NCI-H446 treated with DMSO at 0.1 percent for 48 hours (cell line): ENCODE data around the gene MYBPC1.

Source experiments
- DNase-seq: peaks from one replicate; lab custom pipeline; 2025; lab: John Stamatoyannopoulos, UW

MYBPC1 gene

DNA sequence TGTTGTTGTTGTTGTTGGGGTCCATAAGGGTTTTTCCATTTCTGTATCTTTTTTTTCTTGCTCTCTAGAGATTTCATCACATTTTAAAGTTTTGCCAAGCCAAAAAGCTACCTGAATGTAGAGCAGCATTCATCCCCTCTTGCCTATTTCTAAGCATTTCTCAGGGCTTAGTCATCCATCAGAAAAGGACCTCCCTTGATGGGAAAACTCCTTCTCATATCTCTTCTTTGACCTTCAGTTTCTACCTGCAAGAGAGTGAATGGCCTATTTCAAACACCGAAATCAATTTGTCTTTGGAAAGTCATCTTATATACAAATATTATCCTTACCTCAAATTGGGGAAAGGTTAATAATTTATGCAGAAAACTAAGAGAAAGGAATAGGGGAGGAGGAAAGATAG, 4.5 kb downstream of the MYBPC1 start:
- no peak for DNase-seq

DNA sequence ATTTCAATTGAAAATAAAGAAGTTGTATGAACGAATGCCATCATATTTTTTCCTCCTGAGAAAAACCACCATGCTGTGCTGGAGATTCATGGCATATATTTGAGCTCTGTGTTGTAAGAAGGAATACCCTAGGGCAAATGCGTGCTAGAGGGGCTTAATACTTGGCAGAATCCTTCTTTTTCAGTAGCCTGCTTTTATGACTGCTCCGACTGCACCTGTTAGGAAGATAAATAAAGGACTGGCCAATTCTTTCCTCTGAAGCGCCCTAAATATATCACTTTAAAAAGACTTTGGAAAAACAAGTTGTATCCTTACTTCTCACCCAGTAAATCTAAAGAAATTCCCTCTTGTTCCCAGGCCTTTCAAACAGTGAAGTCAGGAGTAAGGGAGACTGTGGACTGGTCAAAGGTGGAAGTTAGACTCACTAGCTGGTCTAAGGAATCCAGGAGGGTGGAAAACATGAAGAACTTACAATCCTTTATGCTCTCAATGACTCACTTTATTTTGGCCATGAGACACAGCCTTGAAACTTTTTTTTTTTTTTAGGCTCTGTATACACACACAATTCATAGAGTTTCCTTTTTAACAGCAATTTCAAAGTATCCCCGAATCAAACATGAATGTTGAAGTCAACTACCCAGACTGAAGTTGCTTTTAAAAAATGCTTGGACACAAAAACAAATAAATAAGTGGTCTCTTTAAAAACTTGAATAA, 5.2 kb downstream of the MYBPC1 start:
- DNase-seq, result no peak

DNA sequence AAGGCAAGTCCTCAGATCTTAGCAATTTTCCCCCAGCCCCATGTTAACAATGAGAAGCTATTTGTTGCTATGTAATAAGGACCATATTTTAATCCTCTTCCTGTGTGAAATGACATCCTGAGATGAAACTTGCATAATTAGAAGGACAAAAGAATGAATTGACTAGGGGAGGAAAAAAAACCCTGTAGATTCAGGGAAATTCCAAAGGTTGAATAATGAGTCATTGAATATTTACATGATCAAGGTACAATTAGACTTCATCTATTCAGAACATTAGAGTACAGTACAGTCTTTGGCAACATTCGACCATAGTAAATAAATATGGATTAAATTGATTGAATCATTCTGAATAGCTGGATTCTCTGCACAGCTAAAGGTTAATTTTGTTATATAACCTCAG, 9.4 kb downstream of the MYBPC1 start:
- DNase-seq, result no peak

DNA sequence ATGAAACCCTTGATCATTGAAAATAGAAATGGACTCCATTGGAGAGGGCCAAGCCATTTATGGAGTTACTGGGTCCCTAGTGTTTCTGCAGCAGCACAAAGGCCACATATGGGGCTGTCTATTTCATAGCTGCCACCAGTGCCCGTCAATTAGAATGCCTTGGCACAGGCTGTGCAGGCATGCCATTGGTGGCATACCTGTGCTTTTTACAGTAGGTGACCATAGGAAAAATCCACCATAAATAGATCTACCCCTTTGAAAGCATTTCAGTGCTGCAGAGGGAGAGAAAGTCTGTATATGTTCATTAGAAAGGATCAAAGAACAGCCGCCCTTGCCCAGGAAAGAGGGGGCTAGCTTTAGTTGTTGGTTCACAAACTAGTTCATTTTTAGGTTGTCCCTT, 13.1 kb downstream of the MYBPC1 start:
- DNase-seq, result no peak

DNA sequence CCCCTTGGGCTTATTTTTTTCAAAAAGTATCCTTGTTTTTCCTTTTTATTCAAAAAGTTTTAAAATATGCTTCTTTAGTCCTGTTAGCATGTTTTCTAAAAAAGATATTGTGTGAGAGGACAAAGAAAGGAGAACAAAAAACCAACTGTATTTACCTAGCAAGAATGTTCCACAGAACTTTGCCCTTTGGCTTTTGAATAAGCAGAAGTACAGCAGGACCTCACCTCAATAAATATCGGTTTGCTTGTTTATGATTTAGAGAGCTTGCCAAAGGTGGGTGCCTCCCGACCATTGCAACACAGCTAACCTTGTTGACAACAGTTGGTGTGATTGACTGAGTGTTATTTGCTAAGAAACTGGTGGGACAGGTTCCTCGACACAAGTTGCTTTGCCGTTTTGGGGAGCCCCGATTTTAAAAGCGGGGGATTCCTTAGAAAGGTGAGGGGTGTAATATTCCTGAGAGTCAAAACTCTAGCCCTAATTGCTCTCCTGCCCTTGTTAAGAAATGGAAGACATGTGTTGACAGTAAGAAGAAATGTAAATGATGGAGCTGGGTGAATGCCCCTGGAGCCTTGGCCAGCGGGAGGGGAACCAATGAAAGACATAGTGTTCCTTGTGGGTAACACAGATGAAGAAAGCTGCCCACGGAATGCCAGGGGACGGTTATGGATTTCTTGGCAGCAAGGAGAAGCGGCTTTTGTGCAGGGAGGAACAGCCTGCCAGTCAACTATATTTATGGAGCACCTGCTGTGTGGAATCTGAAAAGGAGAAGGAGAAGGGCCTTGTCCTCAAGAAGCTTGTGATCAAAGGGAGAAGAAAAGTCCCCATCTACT, 13.7 kb downstream of the MYBPC1 start:
- no peak for DNase-seq

DNA sequence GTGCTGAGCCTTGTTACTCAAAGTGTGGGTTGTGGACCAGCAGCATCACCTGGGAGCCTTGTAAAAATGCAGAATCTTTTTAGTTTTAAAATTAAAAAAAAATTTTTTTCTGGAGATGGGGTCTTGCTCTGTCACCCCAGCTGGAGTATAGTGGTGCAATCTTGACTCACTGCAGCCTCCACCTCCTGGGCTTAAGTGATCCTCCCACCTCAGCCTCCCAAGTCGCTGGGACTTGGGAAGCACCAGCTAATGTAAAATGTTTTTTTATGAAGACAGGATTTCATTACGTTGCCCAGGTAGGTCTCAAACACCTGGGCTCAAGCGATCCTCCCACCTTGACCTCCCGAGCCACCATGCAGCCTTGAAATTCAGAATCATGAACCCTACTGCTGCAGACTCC, 14.4 kb downstream of the MYBPC1 start:
- no peak for DNase-seq

DNA sequence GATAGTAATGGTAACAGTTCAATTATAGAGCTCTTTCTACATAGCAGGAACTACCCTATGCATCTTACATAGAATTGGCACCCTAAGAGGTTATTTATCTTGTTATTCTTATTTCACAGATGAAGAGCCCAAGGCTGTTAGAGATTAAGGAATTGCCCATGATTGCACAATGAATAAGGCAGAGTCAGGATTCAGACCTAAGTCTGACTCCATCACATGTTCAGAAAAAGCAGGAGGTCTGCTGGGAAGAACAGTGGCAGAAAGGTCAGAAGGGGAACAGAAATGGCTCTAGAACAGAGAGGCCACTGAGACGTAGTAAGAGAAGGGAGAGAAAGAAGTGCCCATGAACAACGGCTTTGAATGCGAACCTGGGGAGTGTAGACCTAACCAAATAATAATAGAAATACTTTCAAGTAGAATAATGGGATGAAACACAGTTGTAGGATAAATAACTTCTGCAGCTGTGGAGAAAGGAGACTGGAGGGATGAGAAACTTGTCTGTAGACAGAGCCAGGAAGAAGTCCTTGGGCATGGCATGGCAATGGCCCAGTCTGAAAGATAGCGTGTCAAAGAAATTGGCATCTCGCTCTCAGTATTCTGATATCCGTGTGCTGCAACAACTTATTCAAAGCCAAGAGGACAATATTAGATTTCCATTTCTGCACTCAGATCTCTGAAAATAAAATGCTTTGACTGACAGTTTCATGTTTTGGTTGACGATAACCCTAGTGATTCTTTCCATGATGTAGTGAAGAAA, 17.6 kb downstream of the MYBPC1 start:
- no peak for DNase-seq

DNA sequence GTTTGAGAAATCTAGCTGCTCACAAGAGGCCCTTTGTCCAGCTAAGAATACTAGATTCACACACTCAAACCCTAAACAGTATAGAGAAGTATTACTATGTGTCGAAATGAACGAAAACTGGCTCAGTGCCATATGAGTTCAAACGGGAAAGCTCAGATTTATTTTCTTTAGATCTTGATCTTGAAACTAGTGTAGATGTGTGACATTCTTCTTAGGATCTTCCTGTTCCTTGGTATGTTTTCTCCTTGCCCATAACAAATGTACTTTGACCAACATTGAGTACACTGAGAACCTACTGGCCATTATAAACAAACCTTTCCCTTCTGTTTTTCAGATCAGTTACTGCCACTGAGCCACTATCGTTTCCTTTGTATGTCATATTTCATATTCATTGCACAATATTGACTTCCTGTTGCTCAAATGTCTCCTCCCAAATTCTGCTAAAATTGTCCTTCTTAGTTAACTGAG, 21.3 kb downstream of the MYBPC1 start:
- no peak for DNase-seq

DNA sequence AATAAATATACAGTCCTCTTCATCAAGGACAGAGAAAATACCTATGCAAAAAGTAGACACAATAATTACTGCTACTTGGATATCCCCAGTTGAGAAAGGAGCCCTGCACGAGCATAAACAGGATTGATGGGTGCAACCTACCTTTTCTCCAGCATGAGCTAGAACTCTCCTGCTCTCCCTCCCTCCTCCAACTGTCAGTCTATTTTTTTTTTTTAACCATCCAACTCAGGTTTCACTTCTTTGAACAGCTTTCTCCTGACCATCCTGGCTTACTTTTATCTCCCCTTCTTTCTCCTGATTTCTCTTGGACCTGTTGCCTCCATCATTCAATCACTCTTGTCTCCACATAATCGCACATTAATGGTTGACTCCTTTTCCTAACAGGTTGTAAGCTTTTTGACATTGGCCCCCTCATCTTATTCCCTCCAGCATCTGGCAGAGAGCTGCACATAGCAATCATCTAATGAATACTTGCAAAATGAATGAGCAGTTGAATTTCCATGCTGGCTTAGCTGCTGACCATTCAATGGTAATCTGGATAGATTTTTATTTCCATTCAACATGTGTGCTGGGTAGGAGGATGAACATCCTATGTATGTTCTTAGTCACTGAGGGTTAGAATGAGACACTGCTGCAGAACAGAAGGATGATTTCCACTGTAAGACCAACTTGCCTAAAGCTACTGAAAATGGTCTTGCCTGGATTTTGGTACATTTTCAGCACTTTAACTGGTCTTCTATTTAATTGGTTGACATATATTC, 24.4 kb downstream of the MYBPC1 start:
- DNase-seq, result peak; percentile 63

DNA sequence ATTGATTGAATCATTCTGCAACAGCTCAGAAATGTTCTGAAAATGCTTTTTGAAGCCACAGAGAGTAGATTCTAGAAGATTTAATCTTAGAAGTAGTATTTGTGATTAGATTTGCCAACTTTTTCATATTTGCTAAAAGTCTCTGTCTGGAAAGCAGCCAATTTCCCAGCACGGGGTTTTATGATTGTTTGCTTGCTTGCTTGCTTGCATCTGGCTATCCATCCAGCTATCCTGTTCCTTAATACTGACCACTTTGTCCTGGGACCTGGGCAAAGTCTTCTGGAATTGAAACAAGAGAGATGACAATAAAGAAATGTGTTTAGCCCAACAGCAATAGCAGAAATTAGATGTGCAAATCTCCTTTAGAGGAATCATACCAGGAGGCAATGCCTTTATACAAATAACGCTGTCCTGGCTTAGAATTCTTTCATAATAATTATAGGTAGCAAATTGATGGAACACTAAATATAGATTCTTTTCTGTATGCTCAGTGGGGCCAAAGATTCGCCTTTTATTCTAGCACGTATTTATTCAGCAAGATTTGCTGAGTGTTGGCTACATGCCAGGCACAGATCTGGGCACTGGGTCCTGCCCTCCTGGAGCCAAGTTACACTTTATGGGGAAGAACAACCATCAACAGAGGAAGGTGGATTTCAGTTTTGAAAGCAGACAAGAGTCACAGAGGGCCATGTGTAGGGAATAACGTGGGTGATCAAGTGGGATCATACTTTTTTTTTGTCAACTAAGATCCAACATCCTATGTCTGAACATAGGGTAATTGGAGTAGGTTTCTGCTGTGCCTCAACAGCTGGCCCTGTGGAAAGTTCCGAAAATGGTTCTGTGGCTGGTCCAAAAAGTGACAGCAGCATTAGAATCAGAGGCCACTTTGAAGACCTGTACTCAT, 25.3 kb downstream of the MYBPC1 start:
- DNase-seq, result peak; percentile 70

DNA sequence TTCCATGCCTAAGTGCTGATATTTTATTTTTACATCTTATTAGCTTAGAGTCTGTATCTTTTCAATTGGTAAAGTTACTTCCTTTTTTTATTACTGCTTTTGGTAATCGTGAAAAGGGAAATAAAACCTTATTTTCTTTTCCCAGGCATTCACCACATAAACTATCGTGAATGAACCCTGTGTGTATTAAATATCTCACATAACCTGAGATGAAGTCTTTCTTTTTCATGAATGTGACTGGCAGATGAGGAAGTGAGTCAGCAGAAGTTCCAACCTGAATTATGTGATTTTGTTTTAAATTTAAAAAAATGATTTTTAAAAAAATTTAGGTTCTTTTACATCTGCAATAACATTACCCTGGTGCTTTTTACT, 26.0 kb downstream of the MYBPC1 start:
- no peak for DNase-seq

DNA sequence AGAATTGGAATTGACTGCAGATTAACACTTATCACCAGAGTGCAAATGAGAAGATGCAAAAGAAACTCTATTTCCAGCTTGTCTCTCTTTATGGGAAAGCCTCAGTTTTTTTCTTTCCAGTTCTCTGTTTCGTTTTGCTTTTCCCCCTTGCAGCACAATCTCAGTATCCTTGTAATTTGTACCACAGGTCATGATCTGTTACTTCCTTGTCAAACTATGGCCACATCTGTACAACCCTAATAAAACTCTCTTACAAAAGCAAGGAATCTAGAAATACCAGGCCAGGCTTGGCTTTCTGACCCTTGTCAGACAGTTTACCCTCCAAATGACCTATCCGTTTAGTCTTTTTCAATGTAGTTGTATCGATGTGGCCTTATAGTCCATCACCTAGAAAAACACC, 33.9 kb downstream of the MYBPC1 start:
- no peak for DNase-seq

DNA sequence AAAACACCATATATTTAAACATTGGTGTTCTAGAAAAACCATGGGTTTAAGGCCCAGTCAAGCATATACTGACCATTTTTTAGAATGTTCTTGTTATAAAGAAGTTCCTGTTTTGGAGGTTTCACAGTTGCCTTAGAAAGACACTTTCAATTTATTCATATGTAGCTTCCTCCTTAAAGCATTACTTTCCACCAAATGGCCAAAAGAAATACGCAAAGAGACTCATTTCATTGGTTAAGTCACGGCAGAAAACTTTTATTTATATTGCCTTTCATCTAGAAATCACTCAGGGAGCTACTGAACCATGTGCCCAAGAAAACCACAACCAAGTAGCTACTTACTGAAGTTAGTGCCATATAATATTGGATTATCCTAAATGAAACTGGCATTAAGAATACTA, 40.0 kb downstream of the MYBPC1 start:
- DNase-seq, result no peak

DNA sequence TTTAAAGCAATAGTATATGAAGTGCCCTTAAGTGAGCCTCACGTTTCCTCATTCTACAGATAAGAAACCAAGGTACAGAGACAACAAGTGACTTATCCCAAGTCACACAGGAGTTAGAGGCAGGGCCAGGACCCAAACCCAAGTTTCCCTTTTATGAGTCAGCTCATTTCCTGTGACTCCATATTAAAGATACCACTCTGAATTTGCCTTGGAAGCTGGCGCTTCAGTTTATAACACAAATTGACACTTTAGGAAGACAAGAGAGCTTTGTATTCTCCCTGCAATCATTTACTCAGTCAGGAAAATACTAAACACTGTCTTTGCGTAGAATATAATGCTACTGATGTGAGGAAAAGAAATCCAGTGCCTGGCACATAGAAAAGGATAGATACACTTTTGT, 43.2 kb downstream of the MYBPC1 start:
- no peak for DNase-seq

DNA sequence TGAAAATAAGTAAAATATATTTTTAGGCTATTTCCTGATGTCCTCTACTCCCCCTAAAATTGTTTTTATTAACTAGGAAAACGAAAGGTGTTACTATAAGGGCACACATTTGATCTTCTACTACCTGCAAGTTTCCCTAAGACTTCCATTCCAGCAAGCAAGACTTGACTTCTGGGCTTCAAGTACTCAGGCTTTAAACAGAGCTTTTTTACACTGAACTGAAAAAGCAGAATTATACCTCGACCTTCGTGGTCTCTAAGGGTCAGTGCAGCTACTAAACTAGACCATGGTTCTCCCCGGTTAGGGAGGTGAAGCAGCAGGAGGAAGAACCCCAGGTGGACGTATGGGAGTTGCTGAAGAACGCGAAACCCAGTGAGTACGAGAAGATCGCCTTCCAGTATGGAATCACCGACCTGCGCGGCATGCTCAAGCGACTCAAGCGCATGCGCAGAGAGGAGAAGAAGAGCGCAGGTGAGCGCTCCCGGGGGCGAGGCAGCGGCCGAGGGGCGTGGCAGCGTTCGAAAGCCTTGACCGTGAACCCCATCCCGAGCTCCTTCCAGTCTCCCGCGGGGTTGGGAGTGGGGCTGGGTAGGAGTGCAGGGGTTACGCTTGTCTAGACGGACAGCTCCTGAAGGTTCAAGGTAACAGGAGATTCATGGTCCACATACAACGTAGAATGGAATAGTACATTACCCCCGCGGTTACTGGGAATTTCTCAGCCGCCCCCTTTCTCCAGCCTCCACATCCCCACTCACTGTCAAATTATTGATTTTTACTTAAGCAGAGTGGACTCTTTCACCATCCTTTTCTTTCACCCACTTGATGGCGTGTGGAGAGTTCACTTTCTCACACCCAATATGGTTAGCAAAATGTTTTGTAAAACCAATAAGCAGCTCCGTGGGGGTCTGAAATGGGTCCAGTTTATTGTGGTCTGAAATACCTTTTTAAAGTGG, 47.6 kb downstream of the MYBPC1 start:
- DNase-seq, result no peak

DNA sequence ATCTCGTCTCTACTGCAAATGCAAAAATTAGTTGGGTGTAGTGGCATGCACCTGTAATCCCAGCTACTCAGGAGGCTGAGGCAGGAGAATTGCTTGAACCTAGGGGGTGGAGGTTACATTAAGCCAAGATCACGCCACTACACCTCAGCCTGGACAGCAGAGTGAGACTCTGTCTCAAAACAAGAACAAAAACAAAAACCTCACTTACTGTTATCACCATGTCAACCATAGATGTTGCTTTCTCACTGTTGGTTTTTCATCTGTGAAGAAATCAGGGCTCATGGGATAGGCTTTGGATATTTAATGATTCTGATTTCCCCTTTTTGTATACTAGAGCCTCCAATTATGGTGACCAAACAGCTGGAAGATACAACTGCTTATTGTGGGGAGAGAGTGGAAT, 52.9 kb downstream of the MYBPC1 start:
- DNase-seq, result no peak

DNA sequence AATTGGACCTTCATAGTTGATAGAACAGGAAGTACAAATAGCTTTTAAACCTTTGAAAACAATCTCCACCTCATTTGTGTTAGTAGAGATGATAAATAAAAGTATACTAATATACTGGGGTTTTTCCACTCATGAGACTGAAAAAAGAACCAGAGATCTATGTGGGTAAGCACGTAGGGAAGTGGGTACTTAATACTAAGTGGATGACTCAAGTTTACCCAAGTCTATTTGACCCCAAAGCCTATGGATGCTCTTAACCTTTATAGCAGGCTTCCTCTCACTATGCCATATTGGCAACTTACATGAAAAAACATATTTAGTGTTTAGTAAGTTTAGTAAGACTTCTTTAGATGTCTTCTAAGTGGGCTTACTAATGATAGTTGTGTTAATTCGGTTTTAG, 53.4 kb downstream of the MYBPC1 start:
- no peak for DNase-seq

DNA sequence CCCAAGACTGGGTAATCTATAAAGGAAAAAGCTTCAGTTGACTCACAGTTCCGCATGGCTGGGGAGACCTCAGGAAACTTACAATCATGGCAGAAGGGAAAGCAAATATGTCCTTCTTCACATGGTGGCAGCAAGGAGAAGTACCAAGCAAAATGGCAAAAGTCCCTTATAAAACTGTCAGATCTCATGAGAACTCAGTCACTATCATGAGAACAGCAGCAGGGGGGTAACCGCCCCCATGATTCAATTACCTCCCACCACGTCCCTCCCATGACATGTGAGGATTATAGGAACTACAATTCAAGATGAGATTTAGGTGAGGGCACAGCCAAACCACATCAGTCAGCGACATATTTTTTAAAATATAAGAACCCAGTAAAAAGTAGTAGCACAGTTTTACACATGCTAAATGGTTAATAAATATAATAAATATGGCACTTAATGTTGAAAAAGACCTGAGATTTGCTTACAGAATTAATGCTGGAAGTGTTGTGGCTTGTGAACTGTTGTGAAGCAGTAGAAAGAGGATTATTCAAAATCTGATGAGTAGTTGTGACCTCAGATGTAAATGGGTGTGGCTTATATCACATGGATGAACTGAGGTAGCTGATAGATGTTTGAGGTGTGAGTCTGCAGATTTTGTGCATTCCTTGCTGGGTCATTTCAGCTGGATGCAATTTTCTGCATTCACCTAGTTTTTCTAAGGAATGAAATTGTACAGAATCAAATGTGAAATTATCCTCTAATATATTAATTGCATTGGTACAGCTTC, 55.8 kb downstream of the MYBPC1 start:
- DNase-seq, result no peak

DNA sequence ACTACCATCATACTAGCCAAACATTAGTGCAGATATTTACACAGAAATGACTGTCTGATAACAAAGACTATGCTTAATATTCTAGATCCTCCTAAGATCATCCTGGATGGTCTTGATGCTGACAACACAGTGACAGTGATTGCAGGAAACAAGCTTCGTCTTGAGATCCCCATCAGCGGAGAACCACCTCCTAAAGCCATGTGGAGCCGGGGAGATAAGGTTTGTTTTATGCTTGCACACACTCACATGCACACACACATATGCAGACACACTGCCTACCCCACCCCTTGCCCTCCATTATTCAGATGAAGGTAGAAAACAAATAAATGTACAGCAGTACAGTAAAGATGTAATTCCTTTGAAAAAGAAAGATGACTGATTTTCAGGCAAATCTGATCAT, 58.3 kb downstream of the MYBPC1 start:
- DNase-seq, result no peak
